Measurements from ENCODE around the gene TGM3.

- TF ChIP-seq CTCF (conservative IDR thresholded peaks at IDR 0.05 in 1 of 2, IDR thresholded peaks at IDR 0.05 in 1 of 2; ENCODE audit: low read depth in 1 of 2, low read length in 2 of 2) (no peak), EZH2 (IDR thresholded peaks at IDR 0.05; ENCODE audit: low read length, missing control alignments) (no peak)
Measured at GRCh38 chr20:2289475-2289874, 6.3 kb upstream of the TGM3 start.
